B cell (primary cell): Measurements from ENCODE around the gene XRRA1. TPM values are rescaled to one million over a fixed set of nuclear protein-coding genes. Genes with fewer than 3 reads are reported as not detected.

ENCODE experiments used
- ATAC-seq: fragments of 200-7000 bp; cut with Tn5 transposase; one replicate; pipeline ENCODE4 v1.10.0; 2021; ENCODE audit warnings: low read depth, mild to moderate bottlenecking, moderate number of reproducible peaks, moderate library complexity
- CTCF ChIA-PET: fragments of 350-600 bp; sonication (Branson Sonifier 250); formaldehyde crosslinking; loops from one replicate; lab custom pipeline; 2021; ENCODE audit warnings: antibody characterized with exemption, inconsistent platforms; lab: Charles Lee
- POLR2A ChIA-PET: fragments of 350-600 bp; sonication (Branson Sonifier 250); formaldehyde crosslinking; loops from one replicate; lab custom pipeline; 2021; ENCODE audit warnings: antibody characterized with exemption; lab: Charles Lee
- DNase-seq: peaks from one replicate; pipeline ENCODE4 v3.0.0; 2013
- H2AFZ ChIP-seq: 2 replicates; pipeline ENCODE4 v1.6.1; 2012; ENCODE audit warnings: mild to moderate bottlenecking, low read depth, low read length; ENCODE audit not compliant: insufficient read depth, poor library complexity, severe bottlenecking
- H3K27ac ChIP-seq, 2 donors: 1 replicate in 1 of 2; 2 replicates in 1 of 2; pipeline ENCODE4 v1.5.1; 2012 to 2013; ENCODE audit warnings: low read length in 2 of 2, mild to moderate bottlenecking in 2 of 2, moderate library complexity in 1 of 2
- H3K27me3 ChIP-seq, 4 experiments: fragments of 200-600 bp in 1 of 4; sonication (generic) in 1 of 4; replicated peaks in 1 of 4; 1 replicate in 2 of 4; 2 replicates in 2 of 4; pipeline versions ENCODE4 v1.6.1 to v1.7.0; 2013 to 2016; ENCODE audit warnings: low read length in 3 of 4, mild to moderate bottlenecking in 2 of 4, mixed read lengths in 1 of 4, moderate library complexity in 1 of 4; ENCODE audit not compliant: insufficient read depth in 4 of 4, control insufficient read depth in 3 of 4; ENCODE audit errors: control extremely low read depth in 1 of 4
- H3K36me3 ChIP-seq, 2 experiments: replicated peaks in 1 of 2; 1 replicate in 1 of 2; 2 replicates in 1 of 2; pipeline versions ENCODE4 v1.6.1 to v1.7.1; 2013; ENCODE audit warnings: low read length in 1 of 2; ENCODE audit not compliant: insufficient read depth in 2 of 2, control insufficient read depth in 1 of 2; ENCODE audit errors: control extremely low read depth in 1 of 2, extremely low read depth in 1 of 2
- H3K4me1 ChIP-seq, 2 donors: fragments of 200-600 bp in 1 of 2; sonication (generic) in 1 of 2; 1 replicate in 1 of 2; 2 replicates in 1 of 2; pipeline versions ENCODE4 v1.5.1 to v1.6.1; 2013 to 2017; ENCODE audit warnings: low read length in 2 of 2; ENCODE audit not compliant: control insufficient read depth in 2 of 2, insufficient read depth in 2 of 2
- H3K4me2 ChIP-seq: replicated peaks from 2 replicates; pipeline ENCODE3; 2012; ENCODE audit warnings: mild to moderate bottlenecking, low read depth, low read length; ENCODE audit not compliant: poor library complexity, severe bottlenecking
- H3K4me3 ChIP-seq, 5 experiments: fragments of 200-600 bp in 1 of 5; sonication (generic) in 1 of 5; 1 replicate in 3 of 5; 2 replicates in 2 of 5; pipeline versions ENCODE4 v1.5.1 to v1.7.0; 2011 to 2016; ENCODE audit warnings: low read length in 4 of 5, mild to moderate bottlenecking in 4 of 5, low read depth in 2 of 5, control low read depth in 1 of 5, moderate library complexity in 1 of 5; ENCODE audit not compliant: insufficient read depth in 1 of 5; ENCODE audit errors: control extremely low read depth in 1 of 5, extremely low read depth in 1 of 5
- H3K79me2 ChIP-seq: fragments of 200-600 bp; sonication (generic); one replicate; pipeline ENCODE4 v1.6.0; 2016; ENCODE audit warnings: low read length; ENCODE audit not compliant: control insufficient read depth, insufficient read depth
- H3K9ac ChIP-seq: fragments of 200-600 bp; sonication (generic); 2 replicates; pipeline ENCODE4 v1.6.1; 2017; ENCODE audit warnings: mild to moderate bottlenecking, low read length, moderate library complexity
- H3K9me3 ChIP-seq, 3 donors: one replicate each; pipeline versions ENCODE4 v1.6.1 to v1.7.1; 2013; ENCODE audit warnings: low read length in 2 of 3; ENCODE audit not compliant: control insufficient read depth in 2 of 3, insufficient read depth in 1 of 3; ENCODE audit errors: control extremely low read depth in 1 of 3
- H4K20me1 ChIP-seq: 2 replicates; pipeline ENCODE4 v1.6.0; 2012; ENCODE audit warnings: mild to moderate bottlenecking, low read length; ENCODE audit not compliant: insufficient read depth, control insufficient read depth, poor library complexity, severe bottlenecking
- H3K27ac Mint-ChIP-seq: one replicate; pipeline ENCODE4 v1.8.0; 2021; ENCODE audit warnings: mixed read lengths
- H3K27me3 Mint-ChIP-seq: one replicate; pipeline ENCODE4 v1.8.0; 2021; ENCODE audit warnings: mixed read lengths
- H3K4me1 Mint-ChIP-seq: one replicate; pipeline ENCODE4 v1.8.0; 2021; ENCODE audit warnings: mixed read lengths
- H3K4me3 Mint-ChIP-seq: one replicate; pipeline ENCODE4 v1.8.0; 2021; ENCODE audit warnings: mixed read lengths
- H3K9me3 Mint-ChIP-seq: one replicate; pipeline ENCODE4 v1.8.0; 2022; ENCODE audit warnings: mixed read lengths; ENCODE audit not compliant: insufficient read depth
- CTCF ChIP-seq: fragments of 200-600 bp; IDR thresholded peaks from one replicate; pipeline ENCODE4 v1.8.0; 2022; ENCODE audit warnings: antibody characterized with exemption, mild to moderate bottlenecking
- EZH2 ChIP-seq: IDR thresholded peaks from 2 replicates; pipeline ENCODE4 v1.6.1; 2012; ENCODE audit warnings: borderline replicate concordance, low read depth, mild to moderate bottlenecking, moderate library complexity, low read length; ENCODE audit not compliant: insufficient read depth, poor library complexity, severe bottlenecking
- WGBS: methylation state at CpG from one replicate; pipeline ENCODE4 v1.1.5; 2013; ENCODE audit warnings: missing lambda C conversion rate; ENCODE audit not compliant: insufficient coverage; 5-methylcytosine and 5-hydroxymethylcytosine counted together
- intact Hi-C: fragments of 100-400 bp; cut with micrococcal nuclease; formaldehyde crosslinking; loops from one replicate; pipeline ENCODE4 v1.10.0; 2022
- polyA plus RNA-seq: library from polyadenylated mRNA; depleted of rRNA; stranded (reverse); fragments of >200 nt; gene quantifications from 2 replicates; pipeline ENCODE4 v1.2.3, GENCODE V29; 2012
- total RNA-seq, 2 donors: library from RNA; stranded (reverse); fragments of 120-200 nt in 1 of 2; gene quantifications; 1 replicate in 1 of 2; 2 replicates in 1 of 2; pipeline versions ENCODE4 v1.2.3 to v1.2.4, GENCODE V29; 2013 to 2022

Gene XRRA1
- total and polyA plus RNA-seq, 2 donors (not counting 1 experiment from before 2014, with no cell fraction given), result 6.9 to 80.8 TPM

GRCh38 chr11:74838188-74838587 lies 110.7 kb downstream of the XRRA1 start:
- H3K4me2 ChIP-seq, result no peak overlapping the region
- peaks cover 9 to 48% of the 10 kb centered on the region in 2 experiments for H3K36me3 ChIP-seq
- no CpG with 5 or more reads among the region's 1 CpG for WGBS
- POLR2A ChIA-PET, result no interaction called here
- TF ChIP-seq EZH2 (no peak), CTCF (no peak)
- no peak overlapping the region for H3K4me3 ChIP-seq
- H3K4me1 ChIP-seq, result no peaks in the 10 kb centered on the region
- H3K27me3 ChIP-seq, result no peaks in the 10 kb centered on the region
- Mint-ChIP-seq H3K4me1 (peaks cover 5% of the 10 kb centered on the region), H3K4me3 (no peak overlapping the region), H3K27ac (peak overlapping the region; percentile 68), H3K27me3 (no peaks in the 10 kb centered on the region), H3K9me3 (no peaks in the 10 kb centered on the region)
- H3K27ac ChIP-seq, result no peak overlapping the region
- ATAC-seq (no peak), DNase-seq (no peak)
- intact Hi-C loops, result no loop called here
- H2AFZ ChIP-seq, result no peak overlapping the region
- no peak overlapping the region for H3K9ac ChIP-seq
- CTCF ChIA-PET, result no interaction called here
- no peaks in the 10 kb centered on the region for H3K9me3 ChIP-seq
- H4K20me1 ChIP-seq, result no peaks in the 10 kb centered on the region
- no peaks in the 10 kb centered on the region for H3K79me2 ChIP-seq

- CTCF ChIA-PET, result no interaction called here
- H3K27ac Mint-ChIP-seq, result no peak overlapping the region
- H3K27me3 Mint-ChIP-seq, result no peaks in the 10 kb centered on the region
- H3K4me3 ChIP-seq, result no peak overlapping the region
- peaks cover 9 to 42% of the 10 kb centered on the region in 2 experiments for H3K36me3 ChIP-seq
- no peak overlapping the region for H3K4me2 ChIP-seq
- peaks cover 5% of the 10 kb centered on the region for H3K4me1 Mint-ChIP-seq
- H3K9ac ChIP-seq, result no peak overlapping the region
- no peaks in the 10 kb centered on the region for H3K9me3 Mint-ChIP-seq
- DNase-seq (no peak), ATAC-seq (no peak)
- no peak overlapping the region for H3K27ac ChIP-seq
- H2AFZ ChIP-seq, result no peak overlapping the region
- intact Hi-C loops, result no loop called here
- no CpG with 5 or more reads among the region's 1 CpG for WGBS
- POLR2A ChIA-PET, result no interaction called here
- H3K79me2 ChIP-seq, result no peaks in the 10 kb centered on the region
- H3K4me1 ChIP-seq, result no peaks in the 10 kb centered on the region
- H3K4me3 Mint-ChIP-seq, result no peak overlapping the region
- H3K9me3 ChIP-seq, result no peaks in the 10 kb centered on the region
- TF ChIP-seq EZH2, result no peak
- no peak for TF ChIP-seq CTCF
- no peaks in the 10 kb centered on the region for H4K20me1 ChIP-seq
- H3K27me3 ChIP-seq, result no peaks in the 10 kb centered on the region
Observed at GRCh38 chr11:74837191-74837590, 111.7 kb downstream of the XRRA1 start.
